K562 (cell line): ENCODE results near the gene FOXK2. TPM values are rescaled to one million over a fixed set of nuclear protein-coding genes. Genes with fewer than 3 reads are reported as not detected.

Source experiments
- ATAC-seq: fragments of 200-7000 bp; cut with Tn5 transposase; 3 replicates; pipeline ENCODE4 v1.9.1; 2020; ENCODE audit warnings: moderate library complexity
- BruUV-seq: library from RNA; stranded (reverse); fragments of 400-500 nt; replicated peaks from 2 replicates; lab custom pipeline; 2021; lab: Mats Ljungman, UMichigan
- CTCF ChIA-PET: fragments of 300-600 bp; formaldehyde crosslinking; extraction: SDS; loops from one replicate; lab custom pipeline; 2021; ENCODE audit warnings: low intra/inter-chr PET ratio; lab: Yijun Ruan, JAX
- POLR2A ChIA-PET: fragments of 300-600, 350-650 bp; sonication (Branson Sonifier 250); formaldehyde crosslinking; extraction: SDS; loops from one replicate; lab custom pipeline; 2021; ENCODE audit warnings: antibody characterized with exemption, inconsistent platforms; lab: Yijun Ruan, JAX
- DNase-seq, 4 experiments: peaks; one replicate each; pipeline versions ENCODE4 v3.0.0 to v3.0.0-alpha.2; 2011 to 2018; ENCODE audit warnings: low spot score in 3 of 4, mixed read lengths in 3 of 4; ENCODE audit errors: extremely low read depth in 1 of 4
- FAIRE-seq: peaks from 2 replicates; lab custom pipeline; 2011; peaks lifted over from hg19 to GRCh38; lab: Jason Lieb, UNC
- H2AFZ ChIP-seq: 2 replicates; pipeline ENCODE4 v1.6.0; 2011; ENCODE audit warnings: low read depth, low read length, control low read depth, inconsistent platforms
- H3K27ac ChIP-seq: fragments of 200-600 bp; 3 replicates; pipeline ENCODE4 v1.8.0; 2011; ENCODE audit warnings: low read depth, mild to moderate bottlenecking, control low read depth, inconsistent platforms, low read length, moderate library complexity, mixed read lengths; ENCODE audit errors: extremely low read depth
- H3K27me3 ChIP-seq, 2 experiments: fragments of 300-600 bp in 1 of 2; 2 replicates in 1 of 2; 3 replicates in 1 of 2; pipeline versions ENCODE4 v1.6.0 to v1.8.0; 2011; ENCODE audit warnings: inconsistent platforms in 2 of 2, low read length in 2 of 2, mild to moderate bottlenecking in 1 of 2, mixed read lengths in 1 of 2, moderate library complexity in 1 of 2; ENCODE audit not compliant: control insufficient read depth in 2 of 2, insufficient read depth in 2 of 2
- H3K36me3 ChIP-seq: fragments of 300-600 bp; 3 replicates; pipeline ENCODE4 v1.8.0; 2011; ENCODE audit warnings: mild to moderate bottlenecking, low read length, inconsistent platforms; ENCODE audit not compliant: control insufficient read depth, insufficient read depth
- H3K4me1 ChIP-seq, 2 experiments: fragments of 200-600 bp in 1 of 2; replicated peaks in 1 of 2; 2 replicates in 1 of 2; 3 replicates in 1 of 2; pipeline versions ENCODE4 v1.5.1 to v1.8.0; 2011; ENCODE audit warnings: inconsistent platforms in 2 of 2, low read length in 2 of 2, mild to moderate bottlenecking in 1 of 2, mixed read lengths in 1 of 2, moderate library complexity in 1 of 2; ENCODE audit not compliant: control insufficient read depth in 2 of 2, insufficient read depth in 2 of 2
- H3K4me2 ChIP-seq: 2 replicates; pipeline ENCODE4 v1.6.1; 2011; ENCODE audit warnings: low read length, control low read depth, inconsistent platforms, mixed read lengths; ENCODE audit not compliant: insufficient read depth
- H3K4me3 ChIP-seq: fragments of 200-600 bp; sonication (generic), shearing (Covaris generic); 2 replicates; pipeline ENCODE4 v1.5.1; 2016; ENCODE audit warnings: control low read depth, inconsistent platforms
- H3K79me2 ChIP-seq: fragments of 200-600 bp; 3 replicates; pipeline ENCODE4 v1.8.0; 2011; ENCODE audit warnings: low read length, inconsistent platforms; ENCODE audit not compliant: control insufficient read depth, insufficient read depth
- H3K9ac ChIP-seq, 2 experiments: 2 replicates each; pipeline versions ENCODE4 v1.6.0 to v1.6.1; 2011; ENCODE audit warnings: low read depth in 2 of 2, low read length in 2 of 2, control low read depth in 1 of 2, inconsistent platforms in 1 of 2, mild to moderate bottlenecking in 1 of 2, mixed read lengths in 1 of 2; ENCODE audit not compliant: insufficient read depth in 1 of 2
- H3K9me1 ChIP-seq: one replicate; pipeline ENCODE4 v1.6.0; 2011; ENCODE audit warnings: inconsistent platforms, mild to moderate bottlenecking, low read length, moderate library complexity; ENCODE audit not compliant: control insufficient read depth, insufficient read depth
- H3K9me3 ChIP-seq: replicated peaks from 2 replicates; pipeline ENCODE4 v1.5.1; 2011; ENCODE audit warnings: low read depth, low read length, inconsistent platforms; ENCODE audit not compliant: control insufficient read depth, insufficient read depth
- H4K20me1 ChIP-seq: replicated peaks from 2 replicates; pipeline ENCODE4 v1.6.1; 2011; ENCODE audit warnings: low read length, inconsistent platforms, mixed read lengths; ENCODE audit not compliant: control insufficient read depth, insufficient read depth
- POLR2G ChIP-seq: fragments of 200-400 bp; formaldehyde crosslinking; IDR thresholded peaks from 2 replicates; pipeline ENCODE4 v1.6.1; 2017; ENCODE audit warnings: low read depth, mild to moderate bottlenecking, antibody characterized with exemption, low read length, moderate library complexity
- PTTG1 ChIP-seq: fragments of 450-650 bp; IDR thresholded peaks from 2 replicates; pipeline ENCODE4 v1.6.1; 2016; ENCODE audit warnings: low read depth, mild to moderate bottlenecking, missing genetic modification characterization, missing compliant biosample characterization
- RBFOX2 ChIP-seq: fragments of 200-400 bp; formaldehyde crosslinking; IDR thresholded peaks from 2 replicates; pipeline ENCODE4 v1.6.1; 2017; ENCODE audit warnings: low read depth, mild to moderate bottlenecking, low read length, moderate library complexity
- WGBS: fragments of 100-300 bp; shearing (Covaris generic); methylation state at CpG from one replicate; pipeline ENCODE4 v1.1.6; 2016; ENCODE audit warnings: low coverage, mixed read lengths; ENCODE audit not compliant: insufficient coverage; ENCODE audit errors: missing lambda C conversion rate; 5-methylcytosine and 5-hydroxymethylcytosine counted together
- in situ Hi-C: fragments of 300-500 bp; cut with MboI; formaldehyde crosslinking; loops from 4 replicates; pipeline ENCODE4 v1.15.0; 2018; ENCODE audit warnings: inconsistent platforms, mixed read lengths
- intact Hi-C: fragments of 100-400 bp; cut with micrococcal nuclease; formaldehyde crosslinking; loops from 2 replicates; pipeline ENCODE4 v1.14.2; 2022
- polyA plus RNA-seq, 8 experiments: library from polyadenylated mRNA; depleted of rRNA in 4 of 8; stranded (reverse) in 5 of 8; unstranded in 3 of 8; fragments of >200 nt; fragmentation: Nextera tagmentation in 2 of 8; fragmentation: Illumina TruSeq in 1 of 8; extraction: Ambion mirVana in 2 of 8; extraction: Trizol in 1 of 8; gene quantifications; 2 replicates each; pipeline versions ENCODE4 v1.2.1 to v1.2.3, GENCODE V29; 2011 to 2014; ENCODE audit warnings: inconsistent platforms in 1 of 8, missing spikeins in 1 of 8
- total RNA-seq, 7 experiments: library from RNA; depleted of rRNA in 6 of 7; stranded (reverse); fragments of >200 nt in 6 of 7; fragmentation: Illumina TruSeq in 2 of 7; extraction: Trizol in 2 of 7; gene quantifications; 2 replicates each; pipeline versions ENCODE4 v1.2.1 to v1.2.3, GENCODE V29; 2011 to 2021; ENCODE audit warnings: low replicate concordance in 1 of 7
- TF ChIP-seq, protein P1 (sequence below): IDR thresholded peaks from 2 replicates; pipeline ENCODE4 v1.6.1; 2011; ENCODE audit not compliant: insufficient read length; ENCODE audit errors: extremely low read depth

The FOXK2 gene
- total and polyA plus RNA-seq, 9 of the 15 experiments (the other 6 are each of a cell fraction or from before 2014, with no cell fraction given): 3.0 to 86.0 (median 44.1) TPM

DNA sequence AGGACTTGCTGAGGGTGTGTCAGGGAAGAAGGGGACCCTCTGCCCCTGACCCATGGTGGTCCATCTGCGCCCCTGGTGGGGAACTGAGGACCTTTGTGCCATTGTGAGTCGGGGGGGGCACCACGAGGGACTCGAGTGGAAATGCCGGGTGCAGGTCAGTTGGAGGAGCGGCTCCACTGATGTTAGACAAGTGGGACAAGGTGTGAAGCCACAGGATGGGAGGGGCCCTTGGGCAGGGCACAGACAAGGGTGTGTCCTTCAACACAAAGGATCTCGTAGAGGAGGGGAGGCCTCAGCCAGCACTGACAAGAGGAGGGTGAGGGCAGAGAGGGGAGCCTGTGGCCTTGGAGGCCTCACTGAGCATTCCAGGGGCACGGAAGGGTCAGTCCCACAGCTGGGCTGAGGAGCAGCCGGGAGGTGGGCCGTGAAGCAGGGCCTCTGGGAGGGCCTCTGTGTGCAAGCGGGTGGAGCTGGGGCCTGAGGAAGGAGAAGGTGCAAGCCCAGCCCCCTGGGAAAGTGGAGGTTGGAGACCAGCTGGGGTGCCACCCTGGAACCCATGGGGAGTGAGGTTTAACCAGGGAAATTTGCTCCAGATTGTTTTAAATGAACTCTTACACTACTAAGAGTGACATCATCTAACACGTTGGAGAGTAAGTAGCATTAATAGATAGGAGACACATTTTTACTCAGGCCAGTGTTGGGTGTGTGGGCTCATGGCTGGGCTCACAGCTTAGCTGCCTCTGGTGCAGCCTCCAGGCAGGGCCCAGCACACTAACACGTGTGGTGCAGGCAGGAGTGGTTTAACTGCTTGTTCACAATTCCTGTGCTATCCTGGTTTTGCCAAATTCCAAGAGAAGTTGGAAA lies 33.1 kb upstream of the FOXK2 start:
- WGBS: 83% methylated on average over 12 of the region's 13 CpGs
- ChIA-PET POLR2A (no interaction called here), CTCF (no interaction called here)
- no peak overlapping the region for H3K4me2 ChIP-seq
- peaks cover 0 to 28% of the 10 kb centered on the region in 2 experiments; a peak in 1 of 5 replicates for H3K4me1 ChIP-seq
- H3K9me1 ChIP-seq: peaks cover 4% of the 10 kb centered on the region
- H3K9me3 ChIP-seq: no peaks in the 10 kb centered on the region
- TF ChIP-seq, protein P1, sequence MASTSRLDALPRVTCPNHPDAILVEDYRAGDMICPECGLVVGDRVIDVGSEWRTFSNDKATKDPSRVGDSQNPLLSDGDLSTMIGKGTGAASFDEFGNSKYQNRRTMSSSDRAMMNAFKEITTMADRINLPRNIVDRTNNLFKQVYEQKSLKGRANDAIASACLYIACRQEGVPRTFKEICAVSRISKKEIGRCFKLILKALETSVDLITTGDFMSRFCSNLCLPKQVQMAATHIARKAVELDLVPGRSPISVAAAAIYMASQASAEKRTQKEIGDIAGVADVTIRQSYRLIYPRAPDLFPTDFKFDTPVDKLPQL: no peak
- TF ChIP-seq PTTG1: no peak
- TF ChIP-seq POLR2G: peak; percentile 59
- 0 out of 2 replicates have a peak, but pooled peaks have one; percentile 11 for TF ChIP-seq RBFOX2
- FAIRE-seq (no peak), DNase-seq (no peak), ATAC-seq (no peak)
- H3K79me2 ChIP-seq: no peaks in the 10 kb centered on the region
- peaks cover 74% of the 10 kb centered on the region for H3K36me3 ChIP-seq
- no peak overlapping the region for H2AFZ ChIP-seq
- in situ Hi-C loops (no loop called here), intact Hi-C loops (no loop called here)
- no peak overlapping the region for H3K4me3 ChIP-seq
- no peaks in the 10 kb centered on the region for H4K20me1 ChIP-seq
- H3K9ac ChIP-seq: 0 out of 4 replicates have a peak overlapping the region, but pooled peaks of 1 of the 2 experiments have one; percentile 21
- H3K27me3 ChIP-seq: no peaks in the 10 kb centered on the region
- no TSS peak for BruUV-seq
- H3K27ac ChIP-seq: no peak overlapping the region
